DND-41 (cell line): ENCODE data around the gene ZNF146.

Experiments used
- ATAC-seq: fragments of 200-7000 bp; cut with Tn5 transposase; 3 replicates; pipeline ENCODE4 v1.9.1; 2021; ENCODE audit warnings: low read depth; ENCODE audit not compliant: insufficient read depth
- DNase-seq: peaks from one replicate; pipeline ENCODE4 v3.0.0-alpha.2; 2020
- H2AFZ ChIP-seq: 2 replicates; pipeline ENCODE4 v1.6.0; 2012; ENCODE audit warnings: low read depth, low read length
- H3K27ac ChIP-seq: 2 replicates; pipeline ENCODE4 v1.5.1; 2012; ENCODE audit warnings: low read length, inconsistent platforms
- H3K27me3 ChIP-seq: fragments of 200-600 bp; sonication (generic); 2 replicates; pipeline ENCODE4 v1.6.0; 2012; ENCODE audit warnings: low read length, mild to moderate bottlenecking, inconsistent platforms; ENCODE audit not compliant: insufficient read depth, poor library complexity
- H3K36me3 ChIP-seq: 2 replicates; pipeline ENCODE4 v1.5.1; 2012; ENCODE audit warnings: low read length, inconsistent platforms; ENCODE audit not compliant: insufficient read depth
- H3K4me1 ChIP-seq: 2 replicates; pipeline ENCODE4 v1.5.1; 2012; ENCODE audit warnings: mild to moderate bottlenecking, low read length; ENCODE audit not compliant: insufficient read depth
- H3K4me2 ChIP-seq: 2 replicates; pipeline ENCODE4 v1.6.0; 2012; ENCODE audit warnings: mild to moderate bottlenecking, moderate library complexity, low read length, inconsistent platforms; ENCODE audit not compliant: insufficient read depth
- H3K4me3 ChIP-seq, 2 experiments: fragments of 200-600 bp in 1 of 2; shearing (Covaris generic) in 1 of 2; 2 replicates each; pipeline ENCODE4 v1.5.1; 2012 to 2016; ENCODE audit warnings: inconsistent platforms in 2 of 2, low read length in 2 of 2, mild to moderate bottlenecking in 2 of 2, low read depth in 1 of 2, moderate library complexity in 1 of 2
- H3K79me2 ChIP-seq: 2 replicates; pipeline ENCODE4 v1.6.0; 2012; ENCODE audit warnings: low read length, inconsistent platforms; ENCODE audit not compliant: insufficient read depth
- H3K9ac ChIP-seq: 2 replicates; pipeline ENCODE4 v1.6.0; 2012; ENCODE audit warnings: low read depth, mild to moderate bottlenecking, inconsistent platforms, low read length, moderate library complexity
- H3K9me3 ChIP-seq: 2 replicates; pipeline ENCODE4 v1.5.1; 2012; ENCODE audit warnings: low read length, moderate library complexity, mild to moderate bottlenecking, inconsistent platforms; ENCODE audit not compliant: insufficient read depth, severe bottlenecking
- H4K20me1 ChIP-seq: 2 replicates; pipeline ENCODE4 v1.6.0; 2012; ENCODE audit warnings: low read length; ENCODE audit not compliant: insufficient read depth
- EZH2 ChIP-seq: IDR thresholded peaks from 3 replicates; pipeline ENCODE4 v1.6.1; 2012; ENCODE audit warnings: borderline replicate concordance, low read depth, mild to moderate bottlenecking, moderate library complexity, low read length, inconsistent platforms; ENCODE audit not compliant: severe bottlenecking
- TF ChIP-seq, protein P1 (sequence below): IDR thresholded peaks from 2 replicates; pipeline ENCODE4 v1.5.1; 2012; ENCODE audit warnings: borderline replicate concordance, low read length, moderate library complexity, mild to moderate bottlenecking; ENCODE audit not compliant: poor library complexity, severe bottlenecking; ENCODE audit errors: extremely low read depth

ZNF146 gene

DNA sequence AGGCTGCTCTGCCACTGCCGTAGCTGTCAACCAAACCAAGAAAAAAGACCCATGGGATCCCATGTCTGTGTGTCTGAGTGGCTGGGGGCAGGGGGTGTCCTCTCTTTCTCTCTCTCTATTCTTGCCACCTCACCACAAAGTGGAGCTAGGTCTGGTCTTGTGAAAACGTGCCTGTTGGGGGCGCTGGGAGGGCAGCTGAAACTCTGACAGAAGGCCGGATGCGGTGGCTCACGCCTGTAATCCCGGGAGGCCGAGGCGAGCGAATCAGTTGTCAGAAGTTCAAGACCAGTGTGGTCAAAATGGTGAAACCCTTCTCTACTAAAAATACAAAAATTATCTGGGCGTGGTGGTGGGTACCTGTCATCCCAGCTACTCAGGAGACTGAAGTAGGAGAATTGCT lies 29.2 kb downstream of the ZNF146 start:
- H2AFZ ChIP-seq: no peak overlapping the region
- ATAC-seq (no peak), DNase-seq (no peak)
- H3K4me1 ChIP-seq: no peaks in the 10 kb centered on the region
- no peaks in the 10 kb centered on the region for H3K27me3 ChIP-seq
- H4K20me1 ChIP-seq: no peaks in the 10 kb centered on the region
- H3K9ac ChIP-seq: no peak overlapping the region
- H3K79me2 ChIP-seq: no peaks in the 10 kb centered on the region
- H3K9me3 ChIP-seq: no peaks in the 10 kb centered on the region
- H3K36me3 ChIP-seq: peaks cover 5% of the 10 kb centered on the region; the same call in 1 of the 2 replicates
- no peak for TF ChIP-seq EZH2
- TF ChIP-seq, protein P1, sequence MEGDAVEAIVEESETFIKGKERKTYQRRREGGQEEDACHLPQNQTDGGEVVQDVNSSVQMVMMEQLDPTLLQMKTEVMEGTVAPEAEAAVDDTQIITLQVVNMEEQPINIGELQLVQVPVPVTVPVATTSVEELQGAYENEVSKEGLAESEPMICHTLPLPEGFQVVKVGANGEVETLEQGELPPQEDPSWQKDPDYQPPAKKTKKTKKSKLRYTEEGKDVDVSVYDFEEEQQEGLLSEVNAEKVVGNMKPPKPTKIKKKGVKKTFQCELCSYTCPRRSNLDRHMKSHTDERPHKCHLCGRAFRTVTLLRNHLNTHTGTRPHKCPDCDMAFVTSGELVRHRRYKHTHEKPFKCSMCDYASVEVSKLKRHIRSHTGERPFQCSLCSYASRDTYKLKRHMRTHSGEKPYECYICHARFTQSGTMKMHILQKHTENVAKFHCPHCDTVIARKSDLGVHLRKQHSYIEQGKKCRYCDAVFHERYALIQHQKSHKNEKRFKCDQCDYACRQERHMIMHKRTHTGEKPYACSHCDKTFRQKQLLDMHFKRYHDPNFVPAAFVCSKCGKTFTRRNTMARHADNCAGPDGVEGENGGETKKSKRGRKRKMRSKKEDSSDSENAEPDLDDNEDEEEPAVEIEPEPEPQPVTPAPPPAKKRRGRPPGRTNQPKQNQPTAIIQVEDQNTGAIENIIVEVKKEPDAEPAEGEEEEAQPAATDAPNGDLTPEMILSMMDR: no peak
- H3K27ac ChIP-seq: no peak overlapping the region
- no peak overlapping the region for H3K4me2 ChIP-seq
- no peak overlapping the region for H3K4me3 ChIP-seq

- Histone ChIP-seq H3K36me3 (no peaks in the 10 kb centered on the region), H2AFZ (no peak overlapping the region), H3K4me2 (no peak overlapping the region), H3K4me3 (no peak overlapping the region), H3K79me2 (no peaks in the 10 kb centered on the region), H3K4me1 (no peaks in the 10 kb centered on the region), H3K9me3 (no peaks in the 10 kb centered on the region), H3K9ac (no peak overlapping the region), H3K27ac (no peak overlapping the region), H3K27me3 (no peaks in the 10 kb centered on the region), H4K20me1 (no peaks in the 10 kb centered on the region)
- ATAC-seq (no peak), DNase-seq (no peak)
- TF ChIP-seq EZH2: no peak
- TF ChIP-seq, protein P1: no peak
These were observed 30.5 kb downstream of the ZNF146 start for GRCh38 chr19:36245210-36246005.

GRCh38 chr19:36246006-36246481 lies 31.1 kb downstream of the ZNF146 start:
- H3K9me3 ChIP-seq: no peaks in the 10 kb centered on the region
- H3K27ac ChIP-seq: no peak overlapping the region
- TF ChIP-seq, protein P1: no peak
- no peak for TF ChIP-seq EZH2
- no peak overlapping the region for H3K4me3 ChIP-seq
- no peaks in the 10 kb centered on the region for H3K79me2 ChIP-seq
- H4K20me1 ChIP-seq: no peaks in the 10 kb centered on the region
- H3K9ac ChIP-seq: no peak overlapping the region
- no peaks in the 10 kb centered on the region for H3K36me3 ChIP-seq
- no peaks in the 10 kb centered on the region for H3K4me1 ChIP-seq
- no peak overlapping the region for H2AFZ ChIP-seq
- H3K4me2 ChIP-seq: no peak overlapping the region
- DNase-seq: no peak
- H3K27me3 ChIP-seq: no peaks in the 10 kb centered on the region
- no peak for ATAC-seq
